Lower leg skin (tissue), 4 donors: ENCODE results near the gene RAMAC. TPM values are rescaled to one million over a fixed set of nuclear protein-coding genes. Genes with fewer than 3 reads are reported as not detected.
A peak's percentile ranks its signal among the peaks of the same experiment; 100 is the strongest.

ENCODE experiments used
- DNase-seq, 2 donors: peaks; one replicate each; pipeline ENCODE4 v3.0.0-alpha.2; 2019; ENCODE audit warnings: low spot score in 2 of 2
- H3K4me3 ChIP-seq: fragments of 200-600 bp; sonication (generic); 2 replicates; pipeline ENCODE4 v1.5.1; 2017; ENCODE audit warnings: mild to moderate bottlenecking, low read depth; ENCODE audit not compliant: poor library complexity, severe bottlenecking
- POLR2A ChIP-seq, 2 donors: fragments of 450-650 bp; IDR thresholded peaks; one replicate each; pipeline ENCODE4 v1.6.1; 2016 to 2017; ENCODE audit warnings: antibody characterized with exemption in 2 of 2, mild to moderate bottlenecking in 1 of 2, moderate library complexity in 1 of 2
- WGBS, 2 donors: methylation state at CpG; one replicate each; pipeline ENCODE4 v1.1.5; 2018; 5-methylcytosine and 5-hydroxymethylcytosine counted together
- intact Hi-C: fragments of 100-400 bp; cut with DNase I; formaldehyde crosslinking; loops from one replicate; pipeline ENCODE4 v1.15.0; 2023; ENCODE audit warnings: low total_unique reads
- total RNA-seq, 4 donors: library from RNA; depleted of rRNA; stranded (reverse); fragments of >200 nt; gene quantifications; one replicate each; pipeline ENCODE4 v1.1.0, GENCODE V29; 2016
- TF ChIP-seq, protein P1 (sequence below), 3 donors: fragments of 450-650 bp; IDR thresholded peaks; one replicate each; pipeline ENCODE4 v1.5.1; 2016; ENCODE audit warnings: antibody characterized with exemption in 3 of 3, mild to moderate bottlenecking in 3 of 3, moderate library complexity in 2 of 3

RAMAC gene
- total RNA-seq, 4 donors from 2014 or later: 26.5 to 32.1 (median 29.5) TPM

DNA sequence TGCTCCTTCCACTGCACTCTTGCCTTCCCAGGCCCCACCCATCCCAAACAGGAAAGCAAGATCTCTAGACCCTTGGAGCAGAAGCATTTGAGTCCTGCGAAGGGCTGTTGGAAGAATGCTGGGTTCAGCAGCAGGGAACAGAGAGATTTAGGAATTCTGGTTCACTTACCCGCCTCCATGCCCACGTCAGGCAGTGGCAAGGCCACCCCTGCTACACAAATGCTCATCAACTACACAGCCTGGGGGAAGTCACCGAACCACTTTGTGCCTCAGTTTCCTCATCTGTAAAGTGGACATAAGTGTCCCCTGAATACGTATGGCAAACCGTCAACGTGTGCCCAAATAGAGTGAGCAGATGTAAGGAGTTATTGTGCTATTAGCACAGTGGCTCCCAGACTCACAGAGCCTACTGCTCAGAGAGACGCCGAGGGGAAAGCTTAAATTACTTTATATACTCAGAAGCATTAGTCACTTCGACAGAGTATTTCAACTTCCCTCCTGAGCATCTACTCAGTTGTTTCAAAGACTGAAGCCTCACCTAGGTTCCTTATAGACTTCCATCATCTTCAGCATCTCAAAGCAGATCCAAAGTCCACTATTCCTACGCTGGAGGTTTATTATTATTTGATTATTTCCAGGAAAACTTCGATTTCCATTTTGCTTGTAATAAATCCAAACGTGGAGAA lies 34.4 kb upstream of the RAMAC start:
- no peak for TF ChIP-seq POLR2A (IDR thresholded peaks at IDR 0.05)
- TF ChIP-seq, protein P1, sequence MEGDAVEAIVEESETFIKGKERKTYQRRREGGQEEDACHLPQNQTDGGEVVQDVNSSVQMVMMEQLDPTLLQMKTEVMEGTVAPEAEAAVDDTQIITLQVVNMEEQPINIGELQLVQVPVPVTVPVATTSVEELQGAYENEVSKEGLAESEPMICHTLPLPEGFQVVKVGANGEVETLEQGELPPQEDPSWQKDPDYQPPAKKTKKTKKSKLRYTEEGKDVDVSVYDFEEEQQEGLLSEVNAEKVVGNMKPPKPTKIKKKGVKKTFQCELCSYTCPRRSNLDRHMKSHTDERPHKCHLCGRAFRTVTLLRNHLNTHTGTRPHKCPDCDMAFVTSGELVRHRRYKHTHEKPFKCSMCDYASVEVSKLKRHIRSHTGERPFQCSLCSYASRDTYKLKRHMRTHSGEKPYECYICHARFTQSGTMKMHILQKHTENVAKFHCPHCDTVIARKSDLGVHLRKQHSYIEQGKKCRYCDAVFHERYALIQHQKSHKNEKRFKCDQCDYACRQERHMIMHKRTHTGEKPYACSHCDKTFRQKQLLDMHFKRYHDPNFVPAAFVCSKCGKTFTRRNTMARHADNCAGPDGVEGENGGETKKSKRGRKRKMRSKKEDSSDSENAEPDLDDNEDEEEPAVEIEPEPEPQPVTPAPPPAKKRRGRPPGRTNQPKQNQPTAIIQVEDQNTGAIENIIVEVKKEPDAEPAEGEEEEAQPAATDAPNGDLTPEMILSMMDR (IDR thresholded peaks at IDR 0.05): no peak
- WGBS, 2 donors: 38 to 44% methylated on average over 13 of the region's 13 CpGs
- H3K4me3 ChIP-seq: peak overlapping the region; percentile 42
- DNase-seq: no peak
- intact Hi-C loops: no loop called here

DNA sequence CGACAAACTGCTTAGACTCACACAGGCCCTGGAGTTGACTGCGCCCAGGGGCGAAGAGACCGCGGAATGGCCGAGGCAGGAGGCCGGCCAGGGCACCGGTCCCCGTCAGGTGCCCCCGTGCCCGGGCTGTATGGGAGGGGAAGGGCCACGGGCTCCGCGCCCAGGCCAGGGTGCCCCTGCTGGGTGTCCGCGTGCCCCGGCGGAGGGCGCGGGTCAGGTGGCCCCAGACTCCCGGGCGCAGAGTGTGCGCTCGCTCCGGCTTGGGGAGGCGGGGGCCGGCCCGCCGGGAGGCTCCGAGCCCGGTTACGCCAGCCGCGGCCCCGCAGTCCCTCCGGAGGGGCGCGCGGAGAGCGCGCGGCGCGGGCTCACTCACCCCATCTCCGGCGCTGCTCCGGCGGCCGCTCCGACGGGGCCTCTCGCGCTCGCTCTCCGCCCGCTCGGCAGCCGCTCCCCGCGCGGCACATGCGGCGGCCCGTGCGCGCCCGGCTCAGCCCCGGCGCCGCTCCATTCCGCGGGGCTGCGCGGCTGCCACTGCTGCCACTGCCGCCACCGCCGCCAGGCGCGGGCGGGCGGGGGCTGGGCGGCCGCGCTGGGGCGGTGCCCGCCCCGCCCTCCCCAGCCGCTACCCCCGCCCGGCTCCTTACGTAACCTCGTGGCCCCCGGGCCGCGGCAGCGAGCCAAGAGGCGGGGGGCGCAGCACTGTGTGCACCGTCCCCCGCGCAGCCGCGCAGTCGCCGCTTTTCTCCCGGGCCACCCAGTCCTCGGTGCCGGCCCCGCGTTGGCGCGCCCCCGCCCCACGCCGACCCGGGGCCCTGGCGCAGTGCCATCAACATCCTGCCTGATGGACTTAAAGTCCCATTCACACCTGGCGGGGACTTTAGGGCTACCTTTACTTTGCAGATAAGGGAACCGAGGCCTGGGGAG lies 33.6 kb upstream of the RAMAC start, which contains the start of gene HOMER2:
Gene HOMER2, minus strand, starts transcription at position 563 of the 924 bp plus-strand sequence. Its CDS starts 185 bp downstream, at position 378.
- WGBS, 2 donors: 1 to 2% methylated on average over 26 to 52 of the region's 119 CpGs
- no peak for DNase-seq
- intact Hi-C loops: no loop called here
- TF ChIP-seq, protein P1 (IDR thresholded peaks at IDR 0.05): no peak
- TF ChIP-seq POLR2A (IDR thresholded peaks at IDR 0.05): no peak
- H3K4me3 ChIP-seq: peak within 1 kb of the TSS; percentile 42

- TF ChIP-seq, protein P1 (IDR thresholded peaks at IDR 0.05): no peak
- TF ChIP-seq POLR2A (IDR thresholded peaks at IDR 0.05): no peak
- WGBS, 2 donors: 54 to 58% methylated on average over 1 of the region's 1 CpG
- intact Hi-C loops: no loop called here
- DNase-seq: no peak
- no peak overlapping the region for H3K4me3 ChIP-seq
Measured at GRCh38 chr15:82958638-82959037, 27.4 kb upstream of the RAMAC start.

GRCh38 chr15:82959423-82959822 lies 26.6 kb upstream of the RAMAC start:
- no peak overlapping the region for H3K4me3 ChIP-seq
- TF ChIP-seq POLR2A (IDR thresholded peaks at IDR 0.05): no peak
- TF ChIP-seq, protein P1 (IDR thresholded peaks at IDR 0.05): no peak
- no peak for DNase-seq
- WGBS, 2 donors: 60 to 72% methylated on average over 5 of the region's 5 CpGs
- intact Hi-C loops: no loop called here

DNA sequence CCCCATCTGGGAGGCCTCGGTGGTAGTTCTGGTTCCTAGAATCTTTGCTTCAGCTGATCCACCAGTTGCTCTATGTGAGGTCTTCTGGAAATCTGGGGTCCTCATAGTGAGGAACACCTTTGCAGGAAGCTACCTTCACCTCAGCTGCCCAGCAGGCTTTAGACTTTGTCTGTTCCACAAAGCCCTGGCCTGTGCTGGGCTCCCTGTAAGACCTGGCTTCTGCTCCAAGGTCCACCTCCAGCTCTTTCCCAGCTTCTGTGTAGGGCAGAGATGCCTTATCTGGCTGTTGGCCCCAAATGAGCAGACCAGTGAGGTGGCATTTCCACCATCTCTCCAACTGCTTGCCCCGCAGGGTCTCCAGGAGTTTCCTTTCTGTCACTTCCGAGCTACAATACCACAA lies 25.2 kb upstream of the RAMAC start:
- H3K4me3 ChIP-seq: no peak overlapping the region
- TF ChIP-seq, protein P1 (IDR thresholded peaks at IDR 0.05): no peak
- TF ChIP-seq POLR2A (IDR thresholded peaks at IDR 0.05): no peak
- WGBS, 2 donors: 79 to 81% methylated on average over 3 of the region's 3 CpGs
- intact Hi-C loops: no loop called here
- DNase-seq: no peak
